K562 (cell line): ENCODE results near the gene PPT1. TPM values are rescaled to one million over a fixed set of nuclear protein-coding genes. Genes with fewer than 3 reads are reported as not detected.
A peak's percentile ranks its signal among the peaks of the same experiment; 100 is the strongest.

Experiments used
- CBFA2T2 ChIP-seq: fragments of 450-650 bp; conservative IDR thresholded peaks from 2 replicates; pipeline ENCODE4 v1.6.1; 2017; ENCODE audit warnings: mild to moderate bottlenecking
- CEBPB ChIP-seq: fragments of 450-650 bp; IDR thresholded peaks from 2 replicates; pipeline ENCODE4 v1.6.1; 2016; ENCODE audit warnings: missing genetic modification characterization, missing compliant biosample characterization
- CREM ChIP-seq: IDR thresholded peaks from 2 replicates; pipeline ENCODE4 v1.6.1; 2014; ENCODE audit warnings: antibody characterized with exemption, low read depth
- FOXJ2 ChIP-seq: fragments of 200-800 bp; sonication (Bioruptor generic); IDR thresholded peaks from 2 replicates; pipeline ENCODE4 v1.6.1; 2016; ENCODE audit warnings: missing genetic modification characterization, missing compliant biosample characterization
- MXD1 ChIP-seq: fragments of 250-450 bp; sonication (Bioruptor Pico); IDR thresholded peaks from 2 replicates; pipeline ENCODE4 v1.8.0; 2021; ENCODE audit warnings: borderline replicate concordance, mild to moderate bottlenecking, moderate library complexity; ENCODE audit not compliant: poor library complexity, severe bottlenecking
- RNF219 ChIP-seq: fragments of 250-450 bp; sonication (Bioruptor Pico); IDR thresholded peaks from 2 replicates; pipeline ENCODE4 v1.5.0; 2022; ENCODE audit warnings: mild to moderate bottlenecking
- SOX6 ChIP-seq: fragments of 450-650 bp; IDR thresholded peaks from 2 replicates; pipeline ENCODE4 v1.6.1; 2014; ENCODE audit warnings: mild to moderate bottlenecking
- USF1 ChIP-seq: sonication (generic); formaldehyde crosslinking; IDR thresholded peaks from 2 replicates; pipeline ENCODE4 v1.9.0; 2022; ENCODE audit warnings: mild to moderate bottlenecking, missing genetic modification reagents
- ZNF395 ChIP-seq: fragments of 200-800 bp; sonication (Bioruptor generic); IDR thresholded peaks from 2 replicates; pipeline ENCODE4 v1.6.1; 2017; ENCODE audit warnings: missing genetic modification characterization, missing compliant biosample characterization
- ZNF407 ChIP-seq: fragments of 450-650 bp; IDR thresholded peaks from 2 replicates; pipeline ENCODE4 v1.6.1; 2016; ENCODE audit warnings: low read depth
- polyA plus RNA-seq, 8 experiments: library from polyadenylated mRNA; depleted of rRNA in 4 of 8; stranded (reverse) in 5 of 8; unstranded in 3 of 8; fragments of >200 nt; fragmentation: Nextera tagmentation in 2 of 8; fragmentation: Illumina TruSeq in 1 of 8; extraction: Ambion mirVana in 2 of 8; extraction: Trizol in 1 of 8; gene quantifications; 2 replicates each; pipeline versions ENCODE4 v1.2.1 to v1.2.3, GENCODE V29; 2011 to 2014; ENCODE audit warnings: inconsistent platforms in 1 of 8, missing spikeins in 1 of 8
- total RNA-seq, 7 experiments: library from RNA; depleted of rRNA in 6 of 7; stranded (reverse); fragments of >200 nt in 6 of 7; fragmentation: Illumina TruSeq in 2 of 7; extraction: Trizol in 2 of 7; gene quantifications; 2 replicates each; pipeline versions ENCODE4 v1.2.1 to v1.2.3, GENCODE V29; 2011 to 2021; ENCODE audit warnings: low replicate concordance in 1 of 7

Gene PPT1
- total and polyA plus RNA-seq, 9 of the 15 experiments (the other 6 are each of a cell fraction or from before 2014, with no cell fraction given): 72.2 to 285 (median 143) TPM

- TF ChIP-seq RNF219 (CRISPR knock-in tag) (no peak), ZNF395 (CRISPR knock-in tag) (peak; percentile 80; the same call in 1 of the 2 replicates), CBFA2T2 (peak; percentile 65), USF1 (CRISPR knock-in tag) (no peak), MXD1 (CRISPR knock-in tag) (no peak), FOXJ2 (tag) (no peak), SOX6 (peak; percentile 97), ZNF407 (no peak), CEBPB (tag) (peak; percentile 98), CREM (peak; percentile 63; the same call in 1 of the 2 replicates)
Observed at GRCh38 chr1:40059338-40059959, 37.6 kb downstream of the PPT1 start (continued).
